ENCODE data around the gene IL20. TPM values are rescaled to one million over a fixed set of nuclear protein-coding genes. Genes with fewer than 3 reads are reported as not detected.

Gene IL20
- total RNA-seq, 1 donor = not detected

DNA sequence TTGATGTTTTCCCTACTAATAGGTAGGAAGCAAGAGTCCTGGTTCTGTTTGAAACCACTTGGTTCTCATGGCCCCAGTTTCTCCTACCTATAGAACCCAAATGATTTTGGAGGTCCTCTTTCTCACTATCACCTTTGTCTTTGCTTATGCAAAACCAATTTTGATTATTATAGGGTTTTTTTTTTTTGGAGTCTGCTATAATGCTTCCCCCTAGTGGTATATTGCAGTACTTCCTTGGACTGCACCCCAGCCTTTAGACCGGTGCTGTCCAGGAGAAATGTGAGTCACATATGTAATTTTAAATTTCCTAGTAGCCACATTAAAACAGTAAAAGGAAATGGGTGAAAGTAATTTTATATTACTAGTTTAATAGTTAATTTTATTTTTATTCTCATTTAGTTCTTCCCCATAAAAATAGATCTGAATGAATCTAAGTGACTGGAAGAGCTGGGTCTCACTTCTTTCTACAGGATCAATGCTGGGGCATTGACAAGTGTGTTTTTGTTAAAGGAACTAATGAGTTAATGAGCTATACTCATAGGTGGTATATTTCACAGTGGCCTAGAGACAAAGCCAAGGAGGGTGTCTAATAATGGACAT lies 45.7 kb downstream of the IL20 start:
- H3K36me3 ChIP-seq (ENCODE audit: insufficient read depth, low read length) = no peaks in the 10 kb centered on the region
- no peaks in the 10 kb centered on the region for H3K9me3 ChIP-seq (ENCODE audit: low read depth, low read length)
- H2AFZ ChIP-seq (ENCODE audit: low read length) = no peak overlapping the region
- H3K4me1 ChIP-seq (ENCODE audit: insufficient read depth, low read length) = no peaks in the 10 kb centered on the region
- no peaks in the 10 kb centered on the region for H3K79me2 ChIP-seq (ENCODE audit: insufficient read depth, low read length)
- peak; percentile 90 for TF ChIP-seq CTCF (IDR thresholded peaks at IDR 0.05; ENCODE audit: extremely low read depth, low read depth, low read length)
- DNase-seq (ENCODE audit: insufficient read length, low spot score, missing footprints) = peak; percentile 96
- H3K27me3 ChIP-seq (ENCODE audit: insufficient read depth, low read length) = peaks cover 42% of the 10 kb centered on the region
- H3K4me3 ChIP-seq (ENCODE audit: insufficient read depth, low read length) = no peak overlapping the region
- H3K27ac ChIP-seq (ENCODE audit: low read depth, low read length) = no peak overlapping the region
- H4K20me1 ChIP-seq (ENCODE audit: insufficient read depth, low read length) = no peaks in the 10 kb centered on the region
- H3K4me2 ChIP-seq (ENCODE audit: insufficient read depth, low read length) = no peak overlapping the region

DNA sequence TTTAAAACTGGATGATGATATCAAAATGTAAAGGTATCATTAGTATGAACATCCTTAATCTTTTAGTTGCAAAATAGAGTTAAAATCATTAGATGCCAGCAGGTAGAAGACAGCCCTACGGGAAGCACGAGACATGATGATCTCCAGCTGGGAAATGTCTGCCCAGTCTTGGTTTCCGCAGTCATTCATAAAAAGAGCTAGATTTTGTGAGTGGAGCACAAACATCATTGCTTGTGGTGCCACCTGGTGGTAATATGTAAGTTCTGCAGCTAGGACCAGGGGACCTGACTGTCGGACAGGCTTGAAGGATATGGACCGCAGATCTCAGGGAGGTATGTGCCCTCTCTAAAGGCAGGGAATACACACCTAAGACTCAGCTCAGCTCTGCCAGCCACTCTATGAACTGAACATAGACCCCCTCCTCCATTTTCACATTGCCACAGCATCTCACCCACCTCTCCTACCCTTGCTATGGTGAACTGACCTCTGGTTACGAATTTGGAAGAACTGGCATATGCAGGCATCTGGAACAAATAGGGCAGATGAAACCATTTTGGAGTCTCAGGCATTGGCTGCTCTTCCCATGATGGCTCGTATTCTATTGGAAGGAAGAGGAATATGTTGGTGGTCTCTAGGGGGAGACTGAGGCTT lies 47.1 kb downstream of the IL20 start:
- no peak overlapping the region for H3K27ac ChIP-seq (ENCODE audit: low read depth, low read length)
- H3K36me3 ChIP-seq (ENCODE audit: insufficient read depth, low read length) = no peaks in the 10 kb centered on the region
- TF ChIP-seq CTCF (IDR thresholded peaks at IDR 0.05; ENCODE audit: extremely low read depth, low read depth, low read length) = peak; percentile 86
- no peak overlapping the region for H3K4me3 ChIP-seq (ENCODE audit: insufficient read depth, low read length)
- no peak overlapping the region for H3K4me2 ChIP-seq (ENCODE audit: insufficient read depth, low read length)
- no peak overlapping the region for H2AFZ ChIP-seq (ENCODE audit: low read length)
- no peaks in the 10 kb centered on the region for H3K4me1 ChIP-seq (ENCODE audit: insufficient read depth, low read length)
- peaks cover 50% of the 10 kb centered on the region for H3K27me3 ChIP-seq (ENCODE audit: insufficient read depth, low read length)
- DNase-seq (ENCODE audit: insufficient read length, low spot score, missing footprints) = peak; percentile 92
- no peaks in the 10 kb centered on the region for H3K79me2 ChIP-seq (ENCODE audit: insufficient read depth, low read length)
- H3K9me3 ChIP-seq (ENCODE audit: low read depth, low read length) = no peaks in the 10 kb centered on the region
- no peaks in the 10 kb centered on the region for H4K20me1 ChIP-seq (ENCODE audit: insufficient read depth, low read length)

GRCh38 chr1:206913766-206914537 lies 48.5 kb downstream of the IL20 start:
- Histone ChIP-seq H3K4me1 (ENCODE audit: insufficient read depth, low read length) (no peaks in the 10 kb centered on the region), H3K9me3 (ENCODE audit: low read depth, low read length) (no peaks in the 10 kb centered on the region), H4K20me1 (ENCODE audit: insufficient read depth, low read length) (no peaks in the 10 kb centered on the region), H2AFZ (ENCODE audit: low read length) (no peak overlapping the region), H3K4me3 (ENCODE audit: insufficient read depth, low read length) (no peak overlapping the region), H3K79me2 (ENCODE audit: insufficient read depth, low read length) (no peaks in the 10 kb centered on the region), H3K4me2 (ENCODE audit: insufficient read depth, low read length) (no peak overlapping the region), H3K27ac (ENCODE audit: low read depth, low read length) (no peak overlapping the region), H3K36me3 (ENCODE audit: insufficient read depth, low read length) (no peaks in the 10 kb centered on the region), H3K27me3 (ENCODE audit: insufficient read depth, low read length) (peaks cover 48% of the 10 kb centered on the region)
- DNase-seq (ENCODE audit: insufficient read length, low spot score, missing footprints) = no peak
- no peak for TF ChIP-seq CTCF (IDR thresholded peaks at IDR 0.05; ENCODE audit: extremely low read depth, low read depth, low read length)

Data from osteoblast (primary cell).